K562 (cell line): ENCODE data around the gene PTPN7. TPM values are rescaled to one million over a fixed set of nuclear protein-coding genes. Genes with fewer than 3 reads are reported as not detected.

Experiments used
- CBX1 ChIP-seq: sonication (generic); IDR thresholded peaks from 2 replicates; pipeline ENCODE4 v1.6.1; 2016; ENCODE audit warnings: antibody characterized with exemption, low read depth, mild to moderate bottlenecking
- CREB1 ChIP-seq, 2 experiments: sonication (generic) in 1 of 2; formaldehyde crosslinking in 1 of 2; IDR thresholded peaks; 2 replicates each; pipeline versions ENCODE4 v1.6.1 to v1.8.0; 2012 to 2022; ENCODE audit warnings: inconsistent platforms in 1 of 2, mild to moderate bottlenecking in 1 of 2, missing genetic modification reagents in 1 of 2, moderate library complexity in 1 of 2
- DPF2 ChIP-seq: fragments of 450-650 bp; IDR thresholded peaks from 2 replicates; pipeline ENCODE4 v1.6.1; 2016
- E2F5 ChIP-seq: sonication (generic); formaldehyde crosslinking; IDR thresholded peaks from 2 replicates; pipeline ENCODE4 v1.8.0; 2022; ENCODE audit warnings: mild to moderate bottlenecking, missing genetic modification reagents
- MTF1 ChIP-seq: fragments of 250-450 bp; sonication (Bioruptor Pico); IDR thresholded peaks from 2 replicates; pipeline ENCODE4 v1.9.0; 2021; ENCODE audit warnings: moderate library complexity, mild to moderate bottlenecking, inconsistent platforms, borderline replicate concordance
- MYC ChIP-seq, 2 experiments: fragments of 250-450 bp in 1 of 2; sonication (Bioruptor Pico) in 1 of 2; IDR thresholded peaks; 2 replicates each; pipeline versions ENCODE4 v1.5.1 to v1.6.1; 2012 to 2021; ENCODE audit warnings: low read depth in 2 of 2, borderline replicate concordance in 1 of 2, improper control_type of control experiment in 1 of 2, low read length in 1 of 2, mild to moderate bottlenecking in 1 of 2, moderate library complexity in 1 of 2
- NFIC ChIP-seq: fragments of 450-650 bp; IDR thresholded peaks from 2 replicates; pipeline ENCODE4 v1.6.1; 2017; ENCODE audit warnings: mild to moderate bottlenecking, inconsistent platforms
- NRF1 ChIP-seq, 2 experiments: fragments of 450-650 bp; IDR thresholded peaks in 1 of 2; conservative IDR thresholded peaks in 1 of 2; 2 replicates each; pipeline ENCODE4 v1.6.1; 2014; ENCODE audit warnings: mild to moderate bottlenecking in 2 of 2
- RBM15 ChIP-seq: fragments of 200-400 bp; formaldehyde crosslinking; IDR thresholded peaks from 2 replicates; pipeline ENCODE4 v1.6.1; 2018; ENCODE audit warnings: mild to moderate bottlenecking, low read length, moderate library complexity; ENCODE audit not compliant: insufficient read depth
- SOX6 ChIP-seq: fragments of 450-650 bp; IDR thresholded peaks from 2 replicates; pipeline ENCODE4 v1.6.1; 2014; ENCODE audit warnings: mild to moderate bottlenecking
- ZFX ChIP-seq: sonication (generic); formaldehyde crosslinking; IDR thresholded peaks from 2 replicates; pipeline ENCODE4 v1.8.0; 2022; ENCODE audit warnings: mild to moderate bottlenecking, missing genetic modification reagents, moderate library complexity
- ZNF12 ChIP-seq: sonication (generic); formaldehyde crosslinking; IDR thresholded peaks from 2 replicates; pipeline ENCODE4 v1.4.0; 2020; ENCODE audit warnings: mild to moderate bottlenecking, missing genetic modification reagents
- ZNF507 ChIP-seq: conservative IDR thresholded peaks from 2 replicates; pipeline ENCODE4 v1.6.1; 2017; ENCODE audit warnings: missing genetic modification characterization, missing compliant biosample characterization
- polyA plus RNA-seq, 8 experiments: library from polyadenylated mRNA; depleted of rRNA in 4 of 8; stranded (reverse) in 5 of 8; unstranded in 3 of 8; fragments of >200 nt; fragmentation: Nextera tagmentation in 2 of 8; fragmentation: Illumina TruSeq in 1 of 8; extraction: Ambion mirVana in 2 of 8; extraction: Trizol in 1 of 8; gene quantifications; 2 replicates each; pipeline versions ENCODE4 v1.2.1 to v1.2.3, GENCODE V29; 2011 to 2014; ENCODE audit warnings: inconsistent platforms in 1 of 8, missing spikeins in 1 of 8
- total RNA-seq, 7 experiments: library from RNA; depleted of rRNA in 6 of 7; stranded (reverse); fragments of >200 nt in 6 of 7; fragmentation: Illumina TruSeq in 2 of 7; extraction: Trizol in 2 of 7; gene quantifications; 2 replicates each; pipeline versions ENCODE4 v1.2.1 to v1.2.3, GENCODE V29; 2011 to 2021; ENCODE audit warnings: low replicate concordance in 1 of 7
- TF ChIP-seq, protein P1 (sequence below): fragments of 450-650 bp; conservative IDR thresholded peaks from 2 replicates; pipeline ENCODE4 v1.6.1; 2016; ENCODE audit warnings: missing genetic modification characterization, low read depth, mild to moderate bottlenecking, missing compliant biosample characterization, moderate library complexity
- TF ChIP-seq, protein P2 (sequence below): sonication (generic); formaldehyde crosslinking; IDR thresholded peaks from 2 replicates; pipeline ENCODE4 v1.5.0; 2020; ENCODE audit warnings: missing genetic modification reagents
- TF ChIP-seq, protein P3 (sequence below): fragments of 450-650 bp; IDR thresholded peaks from 2 replicates; pipeline ENCODE4 v1.6.1; 2016; ENCODE audit warnings: missing biosample characterization, missing genetic modification characterization

The PTPN7 gene
- total and polyA plus RNA-seq, 9 of the 15 experiments (the other 6 are each of a cell fraction or from before 2014, with no cell fraction given): 18.7 to 144 (median 120) TPM

GRCh38 chr1:202203238-202204039 lies 43.0 kb upstream of the PTPN7 start (continued):
- TF ChIP-seq, protein P1, sequence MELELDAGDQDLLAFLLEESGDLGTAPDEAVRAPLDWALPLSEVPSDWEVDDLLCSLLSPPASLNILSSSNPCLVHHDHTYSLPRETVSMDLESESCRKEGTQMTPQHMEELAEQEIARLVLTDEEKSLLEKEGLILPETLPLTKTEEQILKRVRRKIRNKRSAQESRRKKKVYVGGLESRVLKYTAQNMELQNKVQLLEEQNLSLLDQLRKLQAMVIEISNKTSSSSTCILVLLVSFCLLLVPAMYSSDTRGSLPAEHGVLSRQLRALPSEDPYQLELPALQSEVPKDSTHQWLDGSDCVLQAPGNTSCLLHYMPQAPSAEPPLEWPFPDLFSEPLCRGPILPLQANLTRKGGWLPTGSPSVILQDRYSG: no peak
- TF ChIP-seq E2F5 (CRISPR knock-in tag): no peak
- peak; percentile 42 to 47; a peak in 1 of 4 replicates for TF ChIP-seq NRF1 (conservative IDR thresholded peaks at IDR 0.05 in 1 of 2, IDR thresholded peaks at IDR 0.05 in 1 of 2)
- TF ChIP-seq RBM15: no peak
- TF ChIP-seq NFIC: peak; percentile 38; the same call in 1 of the 2 replicates
- TF ChIP-seq MYC (IDR thresholded peaks at IDR 0.05; ENCODE audit: low read depth, low read length): no peak
- TF ChIP-seq MYC (CRISPR knock-in tag; IDR thresholded peaks at IDR 0.05; ENCODE audit: borderline replicate concordance, low read depth): no peak
- TF ChIP-seq ZNF507 (tag): no peak
- TF ChIP-seq, protein P2, sequence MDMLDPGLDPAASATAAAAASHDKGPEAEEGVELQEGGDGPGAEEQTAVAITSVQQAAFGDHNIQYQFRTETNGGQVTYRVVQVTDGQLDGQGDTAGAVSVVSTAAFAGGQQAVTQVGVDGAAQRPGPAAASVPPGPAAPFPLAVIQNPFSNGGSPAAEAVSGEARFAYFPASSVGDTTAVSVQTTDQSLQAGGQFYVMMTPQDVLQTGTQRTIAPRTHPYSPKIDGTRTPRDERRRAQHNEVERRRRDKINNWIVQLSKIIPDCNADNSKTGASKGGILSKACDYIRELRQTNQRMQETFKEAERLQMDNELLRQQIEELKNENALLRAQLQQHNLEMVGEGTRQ (CRISPR knock-in tag): no peak
- TF ChIP-seq CBX1: 0 out of 2 replicates have a peak, but pooled peaks have one; percentile 13
- TF ChIP-seq MTF1 (CRISPR knock-in tag): no peak
- no peak for TF ChIP-seq CREB1 (IDR thresholded peaks at IDR 0.05)
- TF ChIP-seq CREB1 (CRISPR knock-in tag; IDR thresholded peaks at IDR 0.05): peak; percentile 38; the same call in 1 of the 2 replicates
- peak; percentile 67 for TF ChIP-seq DPF2
- TF ChIP-seq, protein P3, sequence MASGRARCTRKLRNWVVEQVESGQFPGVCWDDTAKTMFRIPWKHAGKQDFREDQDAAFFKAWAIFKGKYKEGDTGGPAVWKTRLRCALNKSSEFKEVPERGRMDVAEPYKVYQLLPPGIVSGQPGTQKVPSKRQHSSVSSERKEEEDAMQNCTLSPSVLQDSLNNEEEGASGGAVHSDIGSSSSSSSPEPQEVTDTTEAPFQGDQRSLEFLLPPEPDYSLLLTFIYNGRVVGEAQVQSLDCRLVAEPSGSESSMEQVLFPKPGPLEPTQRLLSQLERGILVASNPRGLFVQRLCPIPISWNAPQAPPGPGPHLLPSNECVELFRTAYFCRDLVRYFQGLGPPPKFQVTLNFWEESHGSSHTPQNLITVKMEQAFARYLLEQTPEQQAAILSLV (tag): no peak
- peak; percentile 59 for TF ChIP-seq SOX6
- no peak for TF ChIP-seq ZNF12
- TF ChIP-seq ZFX (CRISPR knock-in tag): no peak
